ENCODE results near the gene TSPAN9. TPM values are rescaled to one million over a fixed set of nuclear protein-coding genes. Genes with fewer than 3 reads are reported as not detected.
A peak's percentile ranks its signal among the peaks of the same experiment; 100 is the strongest.

TSPAN9 gene
- total RNA-seq, 1 donor from 2014 or later, result 31.7 TPM

GRCh38 chr12:3192221-3192620 is 115.0 kb downstream of the TSPAN9 start:
- Mint-ChIP-seq H3K27me3 (peaks cover 55% of the 10 kb centered on the region), H3K27ac (peak overlapping the region; percentile 36), H3K4me1 (ENCODE audit: unreplicated experiment) (peaks cover 4% of the 10 kb centered on the region), H3K9me3 (no peaks in the 10 kb centered on the region), H3K4me3 (no peak overlapping the region), H3K36me3 (peaks cover 4% of the 10 kb centered on the region)
- no peak for TF ChIP-seq CTCF (conservative IDR thresholded peaks at IDR 0.05)
- DNase-seq (ENCODE audit: extremely low spot score, unreplicated experiment), result no peak

GRCh38 chr12:3193131-3193530 is 116.0 kb downstream of the TSPAN9 start:
- peaks cover 56% of the 10 kb centered on the region for H3K27me3 Mint-ChIP-seq

GRCh38 chr12:3193755-3194154 is 116.6 kb downstream of the TSPAN9 start:
- H3K27ac Mint-ChIP-seq, result no peak overlapping the region
- no peak for TF ChIP-seq CTCF (conservative IDR thresholded peaks at IDR 0.05)
- no peaks in the 10 kb centered on the region for H3K9me3 Mint-ChIP-seq
- DNase-seq (ENCODE audit: extremely low spot score, unreplicated experiment), result no peak
- H3K27me3 Mint-ChIP-seq, result peaks cover 56% of the 10 kb centered on the region
- H3K4me3 Mint-ChIP-seq, result no peak overlapping the region
- H3K36me3 Mint-ChIP-seq, result peaks cover 4% of the 10 kb centered on the region
- H3K4me1 Mint-ChIP-seq (ENCODE audit: unreplicated experiment), result peaks cover 5% of the 10 kb centered on the region

More at GRCh38 chr12:3193131-3193530, 116.0 kb downstream of the TSPAN9 start:
- Mint-ChIP-seq H3K36me3 (peaks cover 4% of the 10 kb centered on the region), H3K4me3 (no peak overlapping the region), H3K27ac (no peak overlapping the region), H3K4me1 (ENCODE audit: unreplicated experiment) (peaks cover 5% of the 10 kb centered on the region), H3K9me3 (no peaks in the 10 kb centered on the region)
- DNase-seq (ENCODE audit: extremely low spot score, unreplicated experiment), result no peak
- no peak for TF ChIP-seq CTCF (conservative IDR thresholded peaks at IDR 0.05)

GRCh38 chr12:3195337-3195736 is 118.2 kb downstream of the TSPAN9 start:
- H3K36me3 Mint-ChIP-seq, result peaks cover 4% of the 10 kb centered on the region
- H3K4me3 Mint-ChIP-seq, result no peak overlapping the region
- no peaks in the 10 kb centered on the region for H3K9me3 Mint-ChIP-seq
- TF ChIP-seq CTCF (conservative IDR thresholded peaks at IDR 0.05), result no peak
- H3K4me1 Mint-ChIP-seq (ENCODE audit: unreplicated experiment), result peaks cover 5% of the 10 kb centered on the region
- no peak overlapping the region for H3K27ac Mint-ChIP-seq
- peaks cover 61% of the 10 kb centered on the region for H3K27me3 Mint-ChIP-seq
- DNase-seq (ENCODE audit: extremely low spot score, unreplicated experiment), result no peak

- Mint-ChIP-seq H3K27me3 (peaks cover 59% of the 10 kb centered on the region), H3K4me1 (ENCODE audit: unreplicated experiment) (peaks cover 5% of the 10 kb centered on the region), H3K36me3 (peaks cover 4% of the 10 kb centered on the region), H3K4me3 (peak overlapping the region; percentile 23), H3K9me3 (no peaks in the 10 kb centered on the region), H3K27ac (no peak overlapping the region)
- no peak for DNase-seq (ENCODE audit: extremely low spot score, unreplicated experiment)
- no peak for TF ChIP-seq CTCF (conservative IDR thresholded peaks at IDR 0.05)
Observed at GRCh38 chr12:3195859-3196483, 118.8 kb downstream of the TSPAN9 start.

All from type B pancreatic cell (in vitro differentiated cells).